ENCODE measurements around the gene COPS4. TPM values are rescaled to one million over a fixed set of nuclear protein-coding genes. Genes with fewer than 3 reads are reported as not detected.

COPS4 gene
- total and polyA plus RNA-seq, 2 of the 8 experiments (the other 6 are each of a cell fraction or from before 2014, with no cell fraction given): 14.9 to 28.3 TPM

- no peak for TF ChIP-seq BCL11A (IDR thresholded peaks at IDR 0.05; ENCODE audit: low read depth in 2 of 2, low read length in 2 of 2)
- Histone ChIP-seq H3K4me1 (replicated peaks in 1 of 4; ENCODE audit: control insufficient read depth in 3 of 4, insufficient read depth in 4 of 4, low read length in 3 of 4) (no peaks in the 10 kb centered on the region), H2BK5ac (ENCODE audit: low read depth, low read length) (no peak overlapping the region), H3K79me1 (ENCODE audit: low read depth, low read length) (no peaks in the 10 kb centered on the region), H3K4me2 (ENCODE audit: insufficient read depth in 1 of 2, low read depth in 2 of 2, low read length in 2 of 2) (no peak overlapping the region), H3K18ac (ENCODE audit: extremely low read depth, low read length) (no peak overlapping the region), H2AFZ (ENCODE audit: low read length) (no peak overlapping the region), H3K4me3 (ENCODE audit: extremely low read depth in 1 of 4, insufficient read depth in 2 of 4, low read depth in 3 of 4, low read length in 4 of 4) (no peak overlapping the region), H2AK5ac (ENCODE audit: low read depth, low read length) (no peak overlapping the region), H3K27me3 (replicated peaks in 1 of 4; ENCODE audit: control insufficient read depth in 3 of 4, extremely low read depth in 1 of 4, insufficient read depth in 3 of 4, low read length in 3 of 4) (no peaks in the 10 kb centered on the region), H3K4ac (replicated peaks; ENCODE audit: insufficient read length, low read depth, low read length) (no peak overlapping the region), H3K9me3 (ENCODE audit: insufficient read depth in 2 of 2, low read depth in 1 of 2, low read length in 1 of 2) (no peaks in the 10 kb centered on the region), H4K5ac (ENCODE audit: insufficient read length, low read depth, low read length) (no peak overlapping the region), H3K23me2 (ENCODE audit: low read depth, low read length) (no peaks in the 10 kb centered on the region), H2BK120ac (replicated peaks; ENCODE audit: low read depth, low read length) (no peak overlapping the region), H3K23ac (ENCODE audit: insufficient read length) (no peak overlapping the region), H4K20me1 (replicated peaks in 1 of 2; ENCODE audit: control insufficient read depth in 1 of 2, insufficient read depth in 2 of 2, low read length in 2 of 2) (no peaks in the 10 kb centered on the region), H2BK15ac (ENCODE audit: low read length) (no peak overlapping the region), H3K14ac (ENCODE audit: insufficient read length) (no peak overlapping the region), H3K9ac (replicated peaks in 1 of 4; ENCODE audit: extremely low read depth in 1 of 4, low read depth in 3 of 4, low read length in 3 of 4) (no peak overlapping the region), H3K79me2 (ENCODE audit: control insufficient read depth in 1 of 2, insufficient read depth in 2 of 2, low read length in 2 of 2) (no peaks in the 10 kb centered on the region), H4K8ac (ENCODE audit: extremely low read depth, insufficient read depth, low read length) (no peak overlapping the region), H3K36me3 (ENCODE audit: control insufficient read depth in 2 of 4, insufficient read depth in 4 of 4, low read length in 3 of 4) (peaks cover 0 to 24% (median under 1%) of the 10 kb centered on the region in 4 experiments; a peak in 3 of 8 replicates), H3K27ac (ENCODE audit: low read depth, low read length) (no peak overlapping the region), H4K91ac (replicated peaks; ENCODE audit: insufficient read length, low read length) (no peak overlapping the region), H2BK20ac (ENCODE audit: low read length) (no peak overlapping the region), H2BK12ac (ENCODE audit: low read depth, low read length) (no peak overlapping the region), H3K56ac (replicated peaks; ENCODE audit: insufficient read length, low read depth, low read length) (no peak overlapping the region)
- CTCF ChIA-PET (ENCODE audit: partially characterized antibody): interaction anchor here (3.0 kb wide), 1 partner anchor 10 kb away, joined by 11 read pairs; no protein-coding TSS in a partner anchor
- FAIRE-seq: no peak
- POLR2A ChIA-PET (ENCODE audit: partially characterized antibody): no interaction called here
- no peak for DNase-seq (ENCODE audit: low read depth in 1 of 2, low spot score in 2 of 2)
- WGBS, 2 experiments (ENCODE audit: extremely low coverage in 1 of 2, insufficient coverage in 1 of 2, insufficient read length in 1 of 2, insufficient replicate concordance in 2 of 2, low coverage in 1 of 2, low lambda C conversion rate in 2 of 2, missing lambda C conversion rate in 1 of 2): 75% methylated on average over 1 of the region's 1 CpG; no CpG with 5 or more reads in 1 of the 2 experiments
These were observed 30.3 kb downstream of the COPS4 start for GRCh38 chr4:83065266-83065665.
